GM18511 (cell line): ENCODE data around the gene ABCF1.

Experiments used
- ATAC-seq: cut with Tn5 transposase; IDR thresholded peaks from one replicate; pipeline ENCODE4 v1.9.1; 2021; ENCODE audit warnings: mild to moderate bottlenecking, moderate library complexity; ENCODE audit not compliant: unreplicated experiment

Gene ABCF1

DNA sequence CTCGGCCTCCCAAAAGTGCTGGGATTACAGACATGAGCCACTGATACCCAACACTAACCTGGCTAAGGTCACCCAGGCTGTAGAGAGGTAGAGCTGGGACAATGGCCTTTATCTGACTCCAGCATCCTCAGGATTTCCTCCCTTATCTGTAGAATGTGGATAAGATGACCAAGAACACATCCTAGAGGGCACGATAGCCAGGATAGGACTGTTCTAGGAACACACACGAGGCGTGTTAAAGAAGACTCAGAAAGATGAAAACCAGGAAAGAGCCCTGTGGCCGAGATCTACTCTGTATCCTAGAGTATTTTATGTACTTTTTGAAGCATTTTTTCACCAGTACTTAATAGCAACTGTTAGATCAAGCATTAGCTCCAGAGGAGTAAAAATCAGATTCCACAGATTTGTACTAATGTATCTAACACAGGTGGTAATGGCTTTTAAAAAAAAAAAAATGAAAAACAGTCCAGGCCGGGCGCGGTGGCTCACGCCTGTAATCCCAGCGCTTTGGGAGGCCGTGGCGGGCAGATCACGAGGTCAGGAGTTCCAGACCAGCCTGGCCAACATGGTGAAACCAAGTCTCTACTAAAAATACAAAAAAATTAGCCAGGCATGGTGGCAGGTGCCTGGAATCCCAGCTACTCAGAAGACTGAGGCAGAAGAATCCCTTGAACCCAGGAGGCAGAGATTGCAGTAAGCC is 28.5 kb downstream of the ABCF1 start:
- ATAC-seq: no peak

DNA sequence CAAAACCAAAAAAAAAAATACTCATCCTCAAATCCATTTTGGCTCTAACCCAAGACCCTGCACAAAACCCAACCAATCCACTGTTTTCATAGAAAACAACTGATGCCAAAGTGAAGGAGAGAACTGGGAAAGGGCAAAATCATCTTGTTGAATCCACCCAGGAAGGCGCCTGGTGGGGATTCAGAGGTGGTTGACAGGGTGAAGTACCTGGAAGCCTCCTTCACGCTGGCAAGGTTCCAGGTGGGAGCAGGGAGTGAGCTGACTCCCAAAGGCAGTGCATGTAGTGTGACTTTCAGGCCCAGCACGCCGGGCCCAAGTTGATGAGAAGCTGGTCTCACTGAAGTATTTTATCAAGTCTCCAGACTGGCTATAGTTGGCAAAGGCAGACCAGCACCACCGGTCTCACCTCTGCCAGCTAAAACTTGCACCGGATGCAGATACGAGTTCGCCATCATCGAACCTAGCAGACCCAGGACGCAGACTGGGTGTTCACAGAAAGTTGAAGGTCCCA is 29.3 kb downstream of the ABCF1 start:
- no peak for ATAC-seq

DNA sequence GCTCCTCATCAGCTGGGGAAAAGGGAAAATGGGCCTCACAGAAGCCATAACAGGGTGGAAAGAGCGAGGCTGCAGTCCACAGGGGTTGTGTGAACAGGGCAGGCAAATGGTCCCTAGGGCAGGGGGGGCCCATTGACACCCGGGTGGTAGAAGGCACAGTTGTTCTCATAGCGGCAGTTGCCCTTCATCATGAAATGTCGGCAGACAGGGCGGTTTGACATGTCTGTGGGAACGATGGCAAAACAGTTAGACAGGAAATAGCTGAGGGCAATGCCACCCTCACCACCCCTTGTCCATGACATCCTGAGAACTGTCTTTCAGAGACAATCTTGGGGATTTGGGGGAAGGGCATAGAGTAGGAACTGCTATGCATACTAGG is 30.2 kb downstream of the ABCF1 start:
- ATAC-seq: no peak

DNA sequence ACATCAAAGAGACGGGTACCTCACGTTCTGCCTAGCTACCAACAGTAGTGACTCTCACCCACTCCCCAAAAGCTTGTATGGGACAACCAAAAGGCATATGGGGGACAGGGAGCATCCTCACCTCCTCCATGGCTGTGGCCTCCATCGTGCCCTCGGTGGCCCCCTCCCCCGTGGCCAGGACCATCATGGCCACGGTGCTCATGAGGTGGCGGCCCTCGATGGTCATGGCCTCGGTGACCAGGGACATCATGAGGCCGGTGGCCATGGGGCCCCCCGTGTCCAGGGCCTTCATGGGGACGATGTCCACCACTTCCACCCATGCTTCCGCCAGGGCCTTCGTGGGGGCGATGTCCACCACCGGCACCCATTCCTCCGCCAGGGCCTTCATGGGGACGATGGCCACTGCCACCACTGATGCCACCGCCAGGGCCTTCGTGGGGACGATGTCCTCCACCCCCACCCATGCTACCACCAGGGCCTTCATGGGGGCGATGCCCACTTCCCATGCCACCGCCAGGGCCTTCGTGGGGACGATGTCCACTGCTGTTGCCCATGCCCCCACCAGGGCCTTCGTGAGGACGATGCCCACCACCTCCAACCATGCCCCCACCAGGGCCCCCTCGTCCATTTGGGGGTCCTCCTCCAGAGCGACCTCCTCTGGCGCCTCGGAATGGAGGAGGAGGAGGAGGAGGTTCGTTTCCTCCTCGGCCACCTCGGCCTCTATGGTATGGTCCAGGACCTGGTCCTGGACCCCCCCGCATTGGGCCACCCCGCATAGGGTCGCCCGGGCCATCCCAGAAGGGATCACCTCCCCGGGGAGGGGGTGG is 30.8 kb downstream of the ABCF1 start:
- ATAC-seq: no peak

DNA sequence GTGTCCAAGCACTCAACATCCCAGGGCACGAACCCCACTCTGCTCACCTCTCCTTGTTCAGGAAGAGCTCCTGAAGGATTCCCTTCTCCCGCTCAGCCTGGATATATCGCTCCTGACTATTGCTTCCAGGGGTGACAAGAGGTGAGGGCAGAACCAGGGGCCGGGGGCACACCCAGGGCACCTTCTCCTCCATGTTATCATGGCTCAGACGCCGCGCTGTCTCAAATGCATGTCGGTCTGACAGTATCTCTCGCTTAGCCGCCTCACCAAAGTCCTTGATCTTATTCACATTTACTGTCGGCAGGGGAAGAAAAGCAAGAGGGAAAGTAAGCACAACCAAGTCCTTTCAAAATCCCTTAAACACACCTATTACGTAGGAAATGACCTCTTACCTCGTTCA is 32.7 kb downstream of the ABCF1 start:
- no peak for ATAC-seq

DNA sequence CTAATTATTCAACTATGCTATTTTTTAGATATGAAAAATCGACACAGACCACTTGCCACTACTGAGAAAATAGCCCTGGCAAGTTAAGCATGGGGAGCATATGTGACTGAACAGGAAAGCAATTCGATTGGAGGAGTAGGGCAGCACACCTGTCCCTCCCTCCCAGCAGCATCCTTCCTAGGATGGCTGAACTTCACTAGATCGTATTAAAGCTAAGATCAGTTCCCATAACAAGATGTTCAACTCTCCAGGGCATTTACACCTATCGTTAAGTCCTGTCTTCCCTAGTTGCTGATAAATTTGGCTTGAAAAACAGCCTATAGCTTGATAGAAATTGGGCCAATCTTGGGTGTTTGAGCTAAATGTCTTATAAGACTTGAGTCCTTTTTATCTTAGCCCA is 38.8 kb downstream of the ABCF1 start:
- ATAC-seq: no peak

DNA sequence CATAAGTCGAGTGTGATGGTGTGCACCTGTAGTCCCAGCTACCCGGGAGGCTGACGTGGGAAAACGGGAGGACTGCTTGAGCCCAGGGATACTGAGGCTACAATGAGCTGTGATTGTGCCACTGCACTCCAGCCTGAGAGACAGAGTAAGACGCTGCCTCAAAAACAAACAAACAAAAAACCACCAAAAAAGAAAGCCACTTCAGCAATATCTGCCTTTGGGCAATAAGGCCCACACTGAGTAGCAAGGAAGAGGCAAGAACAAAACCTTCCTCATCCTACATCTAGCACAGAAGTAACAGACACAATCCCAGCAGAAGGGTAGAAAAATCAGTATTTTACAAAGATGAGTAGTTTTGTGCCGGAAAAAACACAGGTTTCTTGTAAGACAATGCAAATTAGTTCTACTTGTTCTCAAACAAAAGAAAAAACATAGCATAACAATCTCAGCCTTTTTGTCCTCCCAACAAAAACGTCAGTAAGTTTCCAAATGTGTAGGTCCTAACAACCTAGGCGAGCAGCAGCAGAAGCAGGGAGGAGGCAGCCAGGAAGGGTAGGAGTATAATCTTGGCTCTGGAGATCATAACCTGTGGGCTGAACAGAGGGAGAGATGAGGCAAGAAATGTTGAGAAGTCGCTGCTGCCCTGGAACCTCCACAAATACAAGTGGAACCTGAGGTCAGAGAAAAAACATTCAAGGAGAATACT is 40.1 kb downstream of the ABCF1 start:
- ATAC-seq: no peak

DNA sequence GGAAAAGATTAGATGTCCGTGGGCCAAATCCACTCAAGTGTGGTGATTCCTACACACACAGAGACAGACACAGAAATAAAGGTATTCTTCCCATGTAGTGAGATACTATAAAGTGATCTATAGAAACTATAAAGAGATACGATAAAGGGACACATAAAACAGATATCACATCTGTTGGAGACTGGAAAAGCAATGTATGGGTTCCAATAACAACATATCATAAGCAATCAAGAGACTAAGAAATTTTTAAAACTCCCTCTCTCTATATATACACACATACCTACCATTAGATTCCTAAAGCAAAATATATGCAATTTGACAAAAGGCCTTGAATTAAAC is 40.6 kb downstream of the ABCF1 start:
- no peak for ATAC-seq

DNA sequence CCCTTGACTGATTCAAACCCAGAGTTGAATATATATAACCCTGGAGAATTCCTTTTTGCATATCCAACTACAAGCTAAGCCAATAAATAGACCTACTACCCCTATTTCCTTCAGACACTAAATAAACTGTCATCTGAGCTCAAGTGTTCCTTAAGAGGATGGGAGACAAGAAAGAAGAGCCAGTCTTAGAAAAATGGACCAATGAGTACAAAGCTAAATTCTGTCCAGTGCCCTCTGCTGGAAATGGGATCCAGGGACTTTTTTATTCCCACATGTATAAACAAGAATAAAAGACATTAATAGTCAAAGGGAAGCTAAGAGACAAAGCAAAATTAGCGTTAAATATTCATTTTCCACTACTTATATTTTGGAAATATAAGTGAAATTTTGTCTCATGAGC is 41.0 kb downstream of the ABCF1 start:
- no peak for ATAC-seq

DNA sequence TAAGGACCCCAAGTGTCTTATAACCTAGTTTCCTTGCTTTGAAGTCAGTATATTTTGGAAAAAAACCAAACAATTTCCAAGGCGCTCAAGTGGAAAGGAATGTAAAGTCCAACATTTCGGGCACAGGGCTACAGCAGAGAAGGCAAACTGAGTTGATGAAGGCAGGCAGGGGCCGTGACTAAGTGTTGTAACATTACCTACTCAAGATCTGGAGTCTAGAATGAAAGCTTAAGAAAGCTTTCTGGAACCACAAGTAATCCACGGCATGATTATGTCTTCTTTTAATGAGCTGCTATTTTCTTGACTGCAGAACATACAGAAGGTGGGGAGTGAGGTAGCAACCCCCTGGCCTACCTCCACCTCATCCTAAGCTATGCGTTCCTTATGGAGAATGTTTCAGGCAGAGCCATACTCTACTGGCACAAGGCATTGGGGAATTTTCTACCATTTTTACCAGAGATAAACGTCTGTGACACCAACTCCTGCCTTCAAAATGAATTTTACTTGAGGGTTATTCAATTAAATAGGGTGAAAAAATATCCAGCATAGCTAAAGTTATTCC is 41.5 kb downstream of the ABCF1 start:
- no peak for ATAC-seq

DNA sequence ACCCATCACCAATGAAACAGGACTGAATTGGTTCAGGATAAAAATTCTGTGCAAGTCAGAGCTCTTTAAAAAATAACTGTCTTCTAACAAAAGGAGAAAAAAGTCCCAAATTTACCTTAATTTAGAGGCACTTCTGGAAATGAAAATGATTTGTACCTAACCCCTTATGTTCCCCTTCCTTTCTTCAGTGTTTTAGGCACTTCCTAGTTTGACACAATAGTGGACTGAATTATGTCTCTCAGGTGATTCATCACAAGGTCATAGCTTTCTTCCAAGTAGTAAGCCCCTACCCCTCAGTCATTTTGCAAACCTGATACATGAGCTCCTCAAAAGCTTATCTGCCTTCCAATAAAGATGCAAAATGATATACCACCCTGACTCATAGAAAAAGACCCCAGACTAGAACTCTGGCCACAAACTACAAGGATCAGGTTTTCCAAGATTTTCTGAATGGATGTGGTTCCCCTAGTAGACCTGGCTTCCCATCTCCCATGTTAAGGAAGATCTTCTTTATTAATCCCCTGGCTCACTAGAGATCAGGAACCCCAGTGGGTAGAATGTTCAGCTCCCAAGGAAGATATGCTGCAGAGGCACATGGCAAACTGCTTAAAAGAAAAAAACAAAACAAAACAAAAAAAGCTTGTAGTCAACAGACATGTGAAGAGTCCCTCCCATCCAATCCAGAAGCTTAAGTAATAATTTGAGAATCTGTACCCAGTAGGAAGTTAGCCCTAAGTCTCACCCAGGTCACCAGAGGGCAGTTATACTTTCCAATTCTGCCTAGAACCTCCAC is 42.2 kb downstream of the ABCF1 start:
- no peak for ATAC-seq

DNA sequence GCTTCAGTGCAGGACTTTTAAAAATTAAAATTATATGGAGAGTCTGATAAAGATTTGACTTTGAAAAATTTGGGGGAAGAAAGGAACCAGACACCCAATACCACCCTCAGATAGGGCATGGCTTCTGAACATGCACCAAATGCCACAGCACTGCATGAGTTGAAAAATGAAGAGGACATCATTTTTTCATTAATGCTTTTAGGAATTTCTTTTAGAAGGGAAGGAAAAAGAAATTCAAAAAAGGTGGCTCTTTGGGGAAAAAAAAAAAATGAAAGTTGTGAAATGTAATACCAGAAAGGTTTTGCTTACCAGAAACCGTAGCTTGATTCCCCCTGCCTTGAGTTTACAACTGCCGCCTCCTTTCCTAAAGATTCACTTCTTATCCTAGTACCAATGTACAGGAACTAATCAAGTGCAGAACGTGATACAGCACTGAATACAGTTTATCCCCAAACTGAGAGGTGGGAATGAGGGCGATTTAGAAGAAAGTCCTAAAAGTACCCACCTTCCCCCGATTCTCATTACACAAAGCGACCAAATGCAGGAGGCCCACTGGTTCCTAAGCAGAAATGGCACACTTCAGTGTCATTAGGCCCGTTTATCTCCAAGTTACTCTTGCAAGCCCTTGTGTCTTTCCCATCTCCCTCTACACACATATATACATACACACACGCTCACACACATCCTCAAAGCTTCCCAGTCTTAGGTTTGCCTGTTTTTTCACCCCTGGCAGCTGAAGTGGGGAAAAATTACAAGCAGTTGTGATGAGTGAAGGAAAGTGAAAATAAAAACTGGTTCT is 43.0 kb downstream of the ABCF1 start:
- ATAC-seq: no peak

DNA sequence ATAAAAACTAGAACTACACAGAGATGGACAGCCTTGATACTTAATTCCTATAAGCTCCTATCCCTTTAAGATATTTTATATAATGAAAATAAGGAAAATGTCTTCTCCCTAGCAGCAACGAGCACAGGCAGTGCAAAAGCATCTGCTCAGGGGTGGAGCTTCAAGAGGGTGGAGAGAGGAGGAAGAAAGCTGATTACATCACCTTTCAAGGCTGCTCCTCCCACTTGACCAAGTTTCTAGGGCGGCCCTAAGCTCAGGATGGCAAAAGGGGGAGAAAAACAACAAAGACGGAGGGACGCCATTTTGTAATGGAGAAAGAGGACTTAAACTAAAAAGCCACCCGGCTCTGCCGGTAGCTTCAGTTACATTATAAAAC is 43.6 kb downstream of the ABCF1 start:
- peak; percentile 50 for ATAC-seq

DNA sequence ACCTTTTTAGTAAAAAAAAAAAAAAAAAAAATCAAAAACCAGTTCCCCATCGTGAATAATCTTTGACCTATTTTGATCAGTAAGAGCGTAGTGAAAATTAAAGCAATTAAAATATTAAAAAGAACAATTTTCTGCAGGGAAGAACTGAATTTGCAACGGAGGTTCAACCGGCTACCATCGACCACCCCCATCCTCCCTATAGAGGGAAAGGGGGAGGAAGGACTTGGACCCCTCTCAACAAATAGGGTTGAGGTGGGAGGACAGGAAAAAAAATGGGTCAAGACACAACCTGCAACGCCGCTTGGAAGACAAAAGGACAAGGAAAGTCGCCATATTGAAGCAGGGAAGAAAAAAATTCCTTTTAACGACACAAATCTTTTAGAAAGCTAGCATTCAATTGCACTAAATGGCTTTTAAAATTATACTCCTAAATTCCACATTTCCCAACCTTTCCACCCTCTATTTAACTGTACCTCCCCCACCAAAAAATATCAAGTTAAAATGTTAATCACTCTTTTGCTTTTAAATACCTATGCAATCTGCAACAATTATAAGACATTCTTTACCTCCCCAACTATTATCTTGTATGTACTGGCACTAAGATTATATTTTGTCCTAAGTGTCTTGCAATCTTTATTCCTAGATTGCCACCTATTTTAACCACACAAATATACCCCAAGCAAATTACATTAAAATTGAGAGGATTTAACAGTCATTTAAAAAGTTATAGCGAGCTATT is 44.1 kb downstream of the ABCF1 start:
- ATAC-seq: no peak

DNA sequence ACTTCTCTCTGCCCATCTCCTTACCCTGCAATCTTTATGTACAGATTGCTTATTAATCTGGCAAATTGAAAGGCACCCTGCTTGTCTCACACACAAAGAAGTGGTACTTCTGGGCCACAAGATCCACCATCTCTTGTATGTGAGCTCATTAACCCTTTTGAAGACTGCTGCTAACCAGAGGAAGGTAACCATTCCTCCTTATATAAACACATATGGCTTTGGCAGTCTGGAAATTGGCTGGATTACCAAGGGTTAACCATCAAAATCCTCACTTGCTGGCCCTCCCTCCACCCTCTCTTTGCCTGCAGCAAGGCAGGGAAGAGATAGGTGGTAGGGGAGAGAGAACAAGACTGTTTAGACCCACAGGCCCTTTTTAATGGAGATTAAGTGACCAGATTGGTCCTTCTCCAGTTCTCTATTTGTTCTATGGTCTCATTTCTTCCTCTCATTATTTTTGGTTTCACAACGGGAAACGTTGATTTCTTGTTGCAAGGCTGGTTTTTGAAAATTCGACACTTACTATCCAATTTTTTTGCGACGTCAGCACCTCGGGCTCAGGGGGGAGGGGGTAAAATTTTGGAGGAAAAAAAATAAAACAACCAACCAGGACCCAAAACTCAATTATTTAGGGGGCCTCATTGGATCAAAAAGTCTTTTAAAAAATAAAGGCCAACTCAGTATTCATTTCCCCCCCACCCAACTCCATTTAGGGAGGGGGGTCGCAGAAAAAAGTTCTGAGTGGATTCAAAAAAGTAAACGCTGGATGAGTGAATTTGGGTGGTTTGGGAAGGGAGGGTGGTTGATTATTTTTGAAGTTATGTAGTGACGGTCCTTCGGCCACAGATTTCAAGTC is 44.9 kb downstream of the ABCF1 start:
- no peak for ATAC-seq

DNA sequence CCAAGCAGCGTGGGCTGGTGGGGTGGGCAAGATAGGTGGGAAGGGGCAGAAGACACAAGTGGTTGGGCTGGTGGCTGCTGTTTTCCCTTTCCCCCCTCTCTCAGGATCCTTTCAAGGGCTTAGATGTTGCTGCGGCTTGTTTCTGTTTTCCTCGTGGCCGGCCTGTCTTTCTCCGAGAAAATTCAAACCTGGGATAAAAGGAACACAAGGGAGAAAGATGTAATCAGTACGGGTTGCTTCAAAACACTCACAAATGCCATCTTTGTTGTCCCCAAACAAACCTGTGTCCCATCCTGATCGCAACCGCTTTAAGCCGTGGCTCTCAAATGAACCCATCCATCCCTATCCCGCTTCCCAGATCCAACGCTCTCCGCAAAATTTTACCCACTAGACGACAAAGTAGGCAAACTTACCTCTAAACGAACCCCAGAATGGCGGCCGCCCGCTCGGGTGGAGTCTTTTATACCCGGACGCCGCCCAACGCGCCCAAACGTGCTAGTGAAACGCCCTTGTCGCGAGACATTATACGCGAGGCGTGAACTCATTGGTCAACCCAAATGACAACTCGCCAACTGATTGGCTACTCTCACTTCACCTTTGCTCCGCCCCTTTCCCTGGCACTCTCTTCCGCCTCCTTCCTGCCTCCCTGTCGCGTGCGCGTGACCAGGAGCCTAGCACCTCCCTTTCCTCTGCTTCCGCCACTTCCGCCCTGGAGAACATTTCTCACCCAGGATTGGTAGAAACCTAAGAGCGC is 45.7 kb downstream of the ABCF1 start, which contains the start of gene PPP1R10:
Gene PPP1R10 (minus strand): TSS at position 433 of the 754 bp plus-strand sequence. CDS start 7,299 bp downstream, outside the sequence.
- peak; percentile 83 for ATAC-seq

DNA sequence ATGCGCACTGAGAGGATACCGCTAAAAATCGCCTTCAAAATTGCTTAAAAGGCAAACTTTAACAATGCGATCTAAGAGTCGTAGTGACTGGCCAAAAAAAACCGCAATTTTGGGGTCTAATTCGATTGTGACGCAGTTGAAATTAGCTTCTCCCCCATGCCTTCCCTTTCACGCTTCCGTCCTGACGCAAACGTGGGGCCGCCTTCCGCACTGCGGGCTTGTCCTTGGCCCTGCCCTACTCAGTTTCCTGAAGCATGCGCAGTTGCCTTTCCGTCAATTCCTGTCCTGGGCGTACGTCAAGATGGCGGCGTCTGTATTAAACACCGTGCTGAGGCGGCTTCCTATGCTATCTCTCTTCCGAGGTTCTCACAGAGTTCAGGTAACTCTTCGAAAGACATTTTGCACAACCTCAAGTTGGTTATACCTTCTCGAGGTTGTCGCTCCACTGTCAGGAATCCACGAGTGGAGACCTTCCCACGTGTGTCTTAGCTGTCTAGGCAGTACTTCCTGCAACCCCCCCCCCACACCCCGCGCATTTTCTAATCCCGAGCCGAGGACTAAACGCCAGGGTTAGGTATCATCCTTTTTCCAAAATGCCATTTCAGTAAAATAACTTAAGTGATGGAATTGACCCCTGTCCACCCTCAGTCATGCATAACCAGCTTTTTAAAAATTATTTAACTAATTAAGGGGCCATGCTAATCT is 46.5 kb downstream of the ABCF1 start, which contains the start of gene MRPS18B:
Gene MRPS18B (plus strand): TSS at position 276 of the 705 bp plus-strand sequence. CDS start 26 bp downstream, at position 302.
- ATAC-seq: peak; percentile 80
